HEK293 (cell line): ENCODE data around the gene ASIC4.

Source experiments
- CTCF ChIA-PET: fragments of 350-600 bp; formaldehyde crosslinking; extraction: SDS; loops from one replicate; lab custom pipeline; 2021; ENCODE audit warnings: antibody characterized with exemption; lab: Yijun Ruan, JAX
- POLR2A ChIA-PET: fragments of 300-600 bp; formaldehyde crosslinking; extraction: SDS; loops from one replicate; lab custom pipeline; 2020; ENCODE audit warnings: antibody characterized with exemption, inconsistent platforms; lab: Yijun Ruan, JAX
- H3K27ac ChIP-seq: fragments of 200-500 bp; sonication (Bioruptor generic); 2 replicates; pipeline ENCODE4 v1.5.1; 2014; ENCODE audit warnings: low read depth, low read length, control low read depth, inconsistent platforms; ENCODE audit errors: extremely low read depth
- H3K36me3 ChIP-seq, 2 experiments: fragments of 200-500 bp in 1 of 2; sonication (Bioruptor generic) in 1 of 2; 1 replicate in 1 of 2; 2 replicates in 1 of 2; pipeline ENCODE4 v1.5.1; 2014 to 2017; ENCODE audit warnings: inconsistent platforms in 2 of 2, low read length in 2 of 2; ENCODE audit not compliant: control insufficient read depth in 2 of 2, insufficient read depth in 1 of 2
- H3K4me1 ChIP-seq: fragments of 200-500 bp; sonication (Bioruptor generic); 2 replicates; pipeline ENCODE4 v1.5.1; 2014; ENCODE audit warnings: mild to moderate bottlenecking, low read length, inconsistent platforms; ENCODE audit not compliant: control insufficient read depth, insufficient read depth
- H3K4me3 ChIP-seq: 2 replicates; pipeline ENCODE4 v1.5.1; 2011; ENCODE audit warnings: low read depth, mild to moderate bottlenecking, control low read depth, low read length, moderate library complexity
- H3K9me3 ChIP-seq: fragments of 200-500 bp; sonication (Bioruptor generic); 2 replicates; pipeline ENCODE4 v1.5.1; 2014; ENCODE audit warnings: low read depth, low read length, inconsistent platforms; ENCODE audit not compliant: control insufficient read depth, insufficient read depth
- ATF2 ChIP-seq: fragments of 450-650 bp; formaldehyde crosslinking; IDR thresholded peaks from 2 replicates; pipeline ENCODE4 v1.5.1; 2016; ENCODE audit warnings: missing biosample characterization, missing genetic modification characterization, low read depth
- HOXD13 ChIP-seq: sonication (generic); formaldehyde crosslinking; IDR thresholded peaks from 2 replicates; pipeline ENCODE4 v1.8.0; 2022; ENCODE audit warnings: missing genetic modification reagents, borderline replicate concordance
- INSM2 ChIP-seq: fragments of 450-650 bp; formaldehyde crosslinking; IDR thresholded peaks from 2 replicates; pipeline ENCODE4 v1.5.1; 2016; ENCODE audit warnings: missing biosample characterization, missing genetic modification characterization
- KLF8 ChIP-seq: fragments of 450-650 bp; formaldehyde crosslinking; IDR thresholded peaks from 2 replicates; pipeline ENCODE4 v1.5.1; 2016; ENCODE audit warnings: missing biosample characterization, missing genetic modification characterization
- PRDM10 ChIP-seq: fragments of 450-650 bp; formaldehyde crosslinking; IDR thresholded peaks from 2 replicates; pipeline ENCODE4 v1.5.1; 2016; ENCODE audit warnings: missing biosample characterization, missing genetic modification characterization
- REPIN1 ChIP-seq: fragments of 450-650 bp; formaldehyde crosslinking; IDR thresholded peaks from 2 replicates; pipeline ENCODE4 v1.5.1; 2017; ENCODE audit warnings: missing biosample characterization, missing genetic modification characterization, low read depth
- SP3 ChIP-seq: fragments of 450-650 bp; formaldehyde crosslinking; IDR thresholded peaks from 2 replicates; pipeline ENCODE4 v1.5.1; 2016; ENCODE audit warnings: missing biosample characterization, missing genetic modification characterization
- ZBTB44 ChIP-seq: fragments of 450-650 bp; IDR thresholded peaks from 2 replicates; pipeline ENCODE4 v1.5.1; 2018; ENCODE audit warnings: missing biosample characterization, mild to moderate bottlenecking, missing genetic modification characterization
- ZFHX2 ChIP-seq: fragments of 450-650 bp; formaldehyde crosslinking; conservative IDR thresholded peaks from 2 replicates; pipeline ENCODE4 v1.5.1; 2016; ENCODE audit warnings: missing biosample characterization, missing genetic modification characterization
- ZNF146 ChIP-seq: fragments of 450-650 bp; formaldehyde crosslinking; IDR thresholded peaks from 2 replicates; pipeline ENCODE4 v1.5.1; 2016; ENCODE audit warnings: missing biosample characterization, missing genetic modification characterization
- ZNF169 ChIP-seq: fragments of 450-650 bp; formaldehyde crosslinking; IDR thresholded peaks from 2 replicates; pipeline ENCODE4 v1.5.1; 2016; ENCODE audit warnings: missing biosample characterization, missing genetic modification characterization
- ZNF175 ChIP-seq: fragments of 450-650 bp; formaldehyde crosslinking; IDR thresholded peaks from 2 replicates; pipeline ENCODE4 v1.5.1; 2016; ENCODE audit warnings: missing biosample characterization, missing genetic modification characterization
- ZNF202 ChIP-seq: fragments of 450-650 bp; formaldehyde crosslinking; IDR thresholded peaks from 2 replicates; pipeline ENCODE4 v1.5.1; 2016; ENCODE audit warnings: missing biosample characterization, missing genetic modification characterization, borderline replicate concordance
- ZNF26 ChIP-seq: fragments of 450-650 bp; formaldehyde crosslinking; IDR thresholded peaks from 2 replicates; pipeline ENCODE4 v1.5.1; 2016; ENCODE audit warnings: missing biosample characterization, missing genetic modification characterization
- ZNF280D ChIP-seq: fragments of 450-650 bp; formaldehyde crosslinking; IDR thresholded peaks from 2 replicates; pipeline ENCODE4 v1.5.1; 2016; ENCODE audit warnings: missing biosample characterization, missing genetic modification characterization
- ZNF585B ChIP-seq: fragments of 450-650 bp; formaldehyde crosslinking; IDR thresholded peaks from 2 replicates; pipeline ENCODE4 v1.5.1; 2016; ENCODE audit warnings: missing biosample characterization, missing genetic modification characterization
- ZNF677 ChIP-seq: fragments of 450-650 bp; IDR thresholded peaks from 2 replicates; pipeline ENCODE4 v1.5.0; 2018; ENCODE audit warnings: missing biosample characterization, mild to moderate bottlenecking, missing genetic modification characterization, moderate library complexity
- ZNF837 ChIP-seq: fragments of 450-650 bp; formaldehyde crosslinking; IDR thresholded peaks from 2 replicates; pipeline ENCODE4 v1.5.1; 2016; ENCODE audit warnings: missing biosample characterization, missing genetic modification characterization

ASIC4 gene

GRCh38 chr2:219469186-219469724 lies 45.0 kb upstream of the ASIC4 start (continued):
- no peak for TF ChIP-seq ZNF585B (tag by site-specific recombination)
- no peak for TF ChIP-seq ZNF202 (tag by site-specific recombination)
- peak; percentile 73 for TF ChIP-seq ZFHX2 (tag by site-specific recombination)
- TF ChIP-seq ZNF26 (tag by site-specific recombination), result no peak
- no peak for TF ChIP-seq ZBTB44 (tag by site-specific recombination)

GRCh38 chr2:219470429-219470828 lies 43.9 kb upstream of the ASIC4 start:
- no peaks in the 10 kb centered on the region for H3K4me1 ChIP-seq
- TF ChIP-seq SP3 (tag by site-specific recombination) (no peak), ZNF169 (no peak), PRDM10 (tag by site-specific recombination) (no peak), REPIN1 (tag by site-specific recombination) (no peak), ZNF280D (tag by site-specific recombination) (no peak), ZNF146 (no peak), HOXD13 (CRISPR knock-in tag) (no peak), KLF8 (no peak), ATF2 (tag by site-specific recombination) (no peak), ZNF837 (tag by site-specific recombination) (no peak), ZNF175 (no peak), ZNF677 (tag by site-specific recombination) (no peak), INSM2 (tag by site-specific recombination) (no peak)

More at GRCh38 chr2:219470429-219470828, 43.9 kb upstream of the ASIC4 start:
- Histone ChIP-seq H3K4me3 (no peak overlapping the region), H3K27ac (no peak overlapping the region), H3K36me3 (peaks cover 0 to 38% of the 10 kb centered on the region in 2 experiments; a peak in 1 of 3 replicates), H3K9me3 (no peaks in the 10 kb centered on the region)
- ChIA-PET POLR2A (no interaction called here), CTCF (interaction anchor here (0.9 to 3.5 kb wide), 9 partner anchors 11 to 79 kb away, joined by 3 to 14 read pairs (median 4); partner anchors contain the start of gene GMPPA)
